ENCODE results near the gene KCNK1. TPM values are rescaled to one million over a fixed set of nuclear protein-coding genes. Genes with fewer than 3 reads are reported as not detected.

KCNK1 gene
- total RNA-seq, 1 donor from 2014 or later, result 5.7 TPM

- DNase-seq (ENCODE audit: low read depth) (no peak), FAIRE-seq (no peak)
- no peak overlapping the region for H3K27ac ChIP-seq (ENCODE audit: low read depth, low read length)
- no peaks in the 10 kb centered on the region for H3K79me2 ChIP-seq (ENCODE audit: insufficient read depth, low read length)
- no peaks in the 10 kb centered on the region for H3K4me1 ChIP-seq (ENCODE audit: insufficient read depth, low read length)
- Mint-ChIP-seq H3K27me3 (ENCODE audit: low read depth, unreplicated experiment) (no peaks in the 10 kb centered on the region), H3K9me3 (ENCODE audit: unreplicated experiment) (no peaks in the 10 kb centered on the region), H3K4me1 (ENCODE audit: low read depth, unreplicated experiment) (no peaks in the 10 kb centered on the region), H3K27ac (ENCODE audit: unreplicated experiment) (no peak overlapping the region), H3K36me3 (ENCODE audit: low read depth, unreplicated experiment) (no peaks in the 10 kb centered on the region), H3K4me3 (ENCODE audit: unreplicated experiment) (no peak overlapping the region)
- H3K9ac ChIP-seq (ENCODE audit: low read length), result no peak overlapping the region
- no peak overlapping the region for H2AFZ ChIP-seq (ENCODE audit: low read depth, low read length)
- no peaks in the 10 kb centered on the region for H3K27me3 ChIP-seq (ENCODE audit: insufficient read depth, low read length)
- TF ChIP-seq CTCF (IDR thresholded peaks at IDR 0.05; ENCODE audit: insufficient read depth, low read depth, low read length) (no peak), EZH2 (IDR thresholded peaks at IDR 0.05; ENCODE audit: insufficient read depth, low read length) (no peak)
- no peaks in the 10 kb centered on the region for H3K9me3 ChIP-seq (ENCODE audit: insufficient read depth, low read depth, low read length)
- no peaks in the 10 kb centered on the region for H3K36me3 ChIP-seq (ENCODE audit: insufficient read depth, low read length)
- peaks cover 6% of the 10 kb centered on the region for H4K20me1 ChIP-seq (ENCODE audit: insufficient read depth, low read length)
- no peak overlapping the region for H3K4me3 ChIP-seq (ENCODE audit: insufficient read depth, low read depth, low read length)
- H3K4me2 ChIP-seq (ENCODE audit: low read length), result no peak overlapping the region
These were observed 8.0 kb downstream of the KCNK1 start for GRCh38 chr1:233621923-233622322.

DNA sequence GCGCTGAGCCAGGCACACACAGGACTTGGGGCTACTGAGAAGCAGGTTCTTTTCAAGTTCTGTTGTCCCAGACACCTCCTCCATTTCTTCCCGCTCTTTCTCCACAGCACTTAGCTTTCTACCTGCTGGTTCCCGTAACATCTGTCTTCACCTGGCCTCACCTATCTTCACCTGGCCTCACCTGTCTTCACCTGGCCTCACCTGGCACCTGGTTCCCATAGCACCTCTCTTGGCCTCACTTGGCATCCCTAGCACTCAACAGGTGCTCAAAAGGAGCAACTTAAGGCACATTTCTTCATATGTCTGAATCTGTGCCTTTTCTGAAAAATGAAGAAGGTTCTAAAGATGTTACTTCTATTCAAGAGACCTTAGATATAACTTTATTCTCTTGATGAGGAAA is 10.4 kb downstream of the KCNK1 start:
- H3K27ac Mint-ChIP-seq (ENCODE audit: unreplicated experiment), result no peak overlapping the region
- DNase-seq (ENCODE audit: low read depth) (no peak), FAIRE-seq (no peak)
- Histone ChIP-seq H3K4me3 (ENCODE audit: insufficient read depth, low read depth, low read length) (no peak overlapping the region), H3K4me2 (ENCODE audit: low read length) (no peak overlapping the region), H3K4me1 (ENCODE audit: insufficient read depth, low read length) (no peaks in the 10 kb centered on the region), H4K20me1 (ENCODE audit: insufficient read depth, low read length) (peaks cover 6% of the 10 kb centered on the region), H3K9me3 (ENCODE audit: insufficient read depth, low read depth, low read length) (no peaks in the 10 kb centered on the region), H3K27me3 (ENCODE audit: insufficient read depth, low read length) (no peaks in the 10 kb centered on the region), H3K79me2 (ENCODE audit: insufficient read depth, low read length) (no peaks in the 10 kb centered on the region), H2AFZ (ENCODE audit: low read depth, low read length) (no peak overlapping the region), H3K27ac (ENCODE audit: low read depth, low read length) (no peak overlapping the region), H3K9ac (ENCODE audit: low read length) (no peak overlapping the region), H3K36me3 (ENCODE audit: insufficient read depth, low read length) (no peaks in the 10 kb centered on the region)
- no peaks in the 10 kb centered on the region for H3K9me3 Mint-ChIP-seq (ENCODE audit: unreplicated experiment)
- H3K36me3 Mint-ChIP-seq (ENCODE audit: low read depth, unreplicated experiment), result peaks cover 4% of the 10 kb centered on the region
- no peaks in the 10 kb centered on the region for H3K27me3 Mint-ChIP-seq (ENCODE audit: low read depth, unreplicated experiment)
- H3K4me1 Mint-ChIP-seq (ENCODE audit: low read depth, unreplicated experiment), result peaks cover 4% of the 10 kb centered on the region
- no peak for TF ChIP-seq CTCF (IDR thresholded peaks at IDR 0.05; ENCODE audit: insufficient read depth, low read depth, low read length)
- TF ChIP-seq EZH2 (IDR thresholded peaks at IDR 0.05; ENCODE audit: insufficient read depth, low read length), result no peak
- H3K4me3 Mint-ChIP-seq (ENCODE audit: unreplicated experiment), result no peak overlapping the region

GRCh38 chr1:233625087-233625486 is 11.2 kb downstream of the KCNK1 start:
- Mint-ChIP-seq H3K4me3 (ENCODE audit: unreplicated experiment) (no peak overlapping the region), H3K27me3 (ENCODE audit: low read depth, unreplicated experiment) (no peaks in the 10 kb centered on the region), H3K36me3 (ENCODE audit: low read depth, unreplicated experiment) (peaks cover 4% of the 10 kb centered on the region), H3K4me1 (ENCODE audit: low read depth, unreplicated experiment) (peaks cover 4% of the 10 kb centered on the region), H3K9me3 (ENCODE audit: unreplicated experiment) (no peaks in the 10 kb centered on the region), H3K27ac (ENCODE audit: unreplicated experiment) (no peak overlapping the region)
- Histone ChIP-seq H3K36me3 (ENCODE audit: insufficient read depth, low read length) (no peaks in the 10 kb centered on the region), H2AFZ (ENCODE audit: low read depth, low read length) (no peak overlapping the region), H4K20me1 (ENCODE audit: insufficient read depth, low read length) (peaks cover 6% of the 10 kb centered on the region), H3K4me3 (ENCODE audit: insufficient read depth, low read depth, low read length) (no peak overlapping the region), H3K9me3 (ENCODE audit: insufficient read depth, low read depth, low read length) (no peaks in the 10 kb centered on the region), H3K4me1 (ENCODE audit: insufficient read depth, low read length) (no peaks in the 10 kb centered on the region), H3K27ac (ENCODE audit: low read depth, low read length) (no peak overlapping the region), H3K9ac (ENCODE audit: low read length) (no peak overlapping the region), H3K79me2 (ENCODE audit: insufficient read depth, low read length) (no peaks in the 10 kb centered on the region), H3K27me3 (ENCODE audit: insufficient read depth, low read length) (no peaks in the 10 kb centered on the region), H3K4me2 (ENCODE audit: low read length) (no peak overlapping the region)
- FAIRE-seq (no peak), DNase-seq (ENCODE audit: low read depth) (no peak)
- no peak for TF ChIP-seq CTCF (IDR thresholded peaks at IDR 0.05; ENCODE audit: insufficient read depth, low read depth, low read length)
- no peak for TF ChIP-seq EZH2 (IDR thresholded peaks at IDR 0.05; ENCODE audit: insufficient read depth, low read length)
